ENCODE measurements around the gene MORN2.

DNA sequence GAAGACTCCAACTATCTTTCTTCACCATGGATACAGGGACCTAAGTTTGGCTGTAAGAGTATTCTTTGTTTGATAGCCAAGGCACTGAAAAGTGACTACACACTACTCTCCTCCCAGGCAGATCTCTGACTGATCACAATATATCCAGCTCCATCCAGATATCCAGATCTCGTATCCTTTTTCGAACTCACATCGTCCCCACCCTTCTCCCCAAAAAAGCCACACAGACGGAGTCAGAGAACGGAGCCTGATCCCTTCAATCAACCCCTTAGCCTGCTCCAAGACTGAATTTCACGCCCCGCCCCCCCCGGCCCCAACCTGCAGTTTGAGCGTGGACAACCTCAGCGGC lies 575 bp upstream of the MORN2 start:
- TF ChIP-seq CTCF (IDR thresholded peaks at IDR 0.05) (no peak), EZH2 (IDR thresholded peaks at IDR 0.05; ENCODE audit: borderline replicate concordance, insufficient read depth, low read depth, low read length, poor library complexity, severe bottlenecking) (no peak)

Measured in B cell (primary cell).